Neuron (in vitro differentiated cells): ENCODE results near the gene MCCD1.
A peak's percentile ranks its signal among the peaks of the same experiment; 100 is the strongest.
"Not testable (repeated sequence)": the region's sequence is repeated elsewhere in the genome, so short reads cannot be mapped to it uniquely, and the experiment has no call there.

Experiments
- H2AFZ ChIP-seq: one replicate; pipeline ENCODE4 v1.6.1; 2013; ENCODE audit warnings: low read depth, mild to moderate bottlenecking, inconsistent platforms, low read length, moderate library complexity
- H3K27me3 ChIP-seq: one replicate; pipeline ENCODE4 v1.6.1; 2013; ENCODE audit warnings: low read length; ENCODE audit not compliant: insufficient read depth
- H3K36me3 ChIP-seq: one replicate; pipeline ENCODE4 v1.6.1; 2013; ENCODE audit warnings: low read length; ENCODE audit not compliant: insufficient read depth
- H3K4me1 ChIP-seq: one replicate; pipeline ENCODE4 v1.6.1; 2013; ENCODE audit warnings: low read length; ENCODE audit not compliant: insufficient read depth
- H3K4me3 ChIP-seq: 2 replicates; pipeline ENCODE4 v1.5.1; 2013; ENCODE audit warnings: mild to moderate bottlenecking, low read length, moderate library complexity
- H3K9me3 ChIP-seq: one replicate; pipeline ENCODE4 v1.6.1; 2013; ENCODE audit warnings: low read length

The MCCD1 gene

DNA sequence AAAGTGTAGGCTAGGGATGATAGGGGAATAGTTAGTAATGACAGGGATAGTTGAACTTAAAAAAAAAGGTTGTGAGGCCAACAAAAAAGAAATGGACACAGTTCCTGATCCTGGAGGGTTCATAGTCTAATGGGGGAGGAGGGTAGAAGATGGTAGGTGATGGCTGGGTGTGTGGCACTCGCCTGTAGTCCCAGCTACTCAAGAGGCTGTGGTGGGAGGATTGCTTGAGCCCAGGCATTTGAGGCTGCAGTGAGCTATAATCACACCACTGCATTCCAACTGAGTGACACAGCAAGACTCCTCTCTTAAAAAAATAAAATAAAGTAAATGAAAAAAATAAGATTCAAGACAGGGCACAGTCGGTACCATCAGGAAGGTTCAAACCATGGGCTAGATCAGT is 33.2 kb upstream of the MCCD1 start:
- Histone ChIP-seq H3K4me3 (no peak overlapping the region), H3K36me3 (no peaks in the 10 kb centered on the region), H3K9me3 (no peaks in the 10 kb centered on the region), H2AFZ (no peak overlapping the region), H3K4me1 (peaks cover 15% of the 10 kb centered on the region), H3K27me3 (peaks cover 54% of the 10 kb centered on the region)

DNA sequence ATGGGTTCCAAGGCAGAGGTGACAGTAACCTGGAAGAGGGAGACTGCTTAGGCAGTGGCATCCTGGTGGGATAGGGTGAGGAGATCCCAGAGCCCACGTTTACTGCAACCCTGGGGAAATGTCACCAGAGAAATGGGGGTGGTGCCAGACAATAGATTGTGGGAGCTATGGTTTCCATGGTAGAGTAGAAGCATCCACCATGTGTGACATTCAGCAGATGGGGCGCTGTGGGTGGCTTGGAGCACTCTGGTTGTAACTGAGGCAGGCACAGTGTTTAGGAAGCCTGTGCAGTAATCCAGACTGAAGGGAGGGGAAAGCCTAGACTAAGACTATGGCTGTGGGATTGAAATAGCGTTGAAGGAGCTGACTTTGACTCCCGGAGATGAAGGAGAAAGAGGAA is 31.9 kb upstream of the MCCD1 start:
- not testable (repeated sequence) for H3K9me3 ChIP-seq, H3K36me3 ChIP-seq, H3K4me3 ChIP-seq, H2AFZ ChIP-seq
- H3K4me1 ChIP-seq, result peaks cover 15% of the 10 kb centered on the region
- peaks cover 58% of the 10 kb centered on the region for H3K27me3 ChIP-seq

DNA sequence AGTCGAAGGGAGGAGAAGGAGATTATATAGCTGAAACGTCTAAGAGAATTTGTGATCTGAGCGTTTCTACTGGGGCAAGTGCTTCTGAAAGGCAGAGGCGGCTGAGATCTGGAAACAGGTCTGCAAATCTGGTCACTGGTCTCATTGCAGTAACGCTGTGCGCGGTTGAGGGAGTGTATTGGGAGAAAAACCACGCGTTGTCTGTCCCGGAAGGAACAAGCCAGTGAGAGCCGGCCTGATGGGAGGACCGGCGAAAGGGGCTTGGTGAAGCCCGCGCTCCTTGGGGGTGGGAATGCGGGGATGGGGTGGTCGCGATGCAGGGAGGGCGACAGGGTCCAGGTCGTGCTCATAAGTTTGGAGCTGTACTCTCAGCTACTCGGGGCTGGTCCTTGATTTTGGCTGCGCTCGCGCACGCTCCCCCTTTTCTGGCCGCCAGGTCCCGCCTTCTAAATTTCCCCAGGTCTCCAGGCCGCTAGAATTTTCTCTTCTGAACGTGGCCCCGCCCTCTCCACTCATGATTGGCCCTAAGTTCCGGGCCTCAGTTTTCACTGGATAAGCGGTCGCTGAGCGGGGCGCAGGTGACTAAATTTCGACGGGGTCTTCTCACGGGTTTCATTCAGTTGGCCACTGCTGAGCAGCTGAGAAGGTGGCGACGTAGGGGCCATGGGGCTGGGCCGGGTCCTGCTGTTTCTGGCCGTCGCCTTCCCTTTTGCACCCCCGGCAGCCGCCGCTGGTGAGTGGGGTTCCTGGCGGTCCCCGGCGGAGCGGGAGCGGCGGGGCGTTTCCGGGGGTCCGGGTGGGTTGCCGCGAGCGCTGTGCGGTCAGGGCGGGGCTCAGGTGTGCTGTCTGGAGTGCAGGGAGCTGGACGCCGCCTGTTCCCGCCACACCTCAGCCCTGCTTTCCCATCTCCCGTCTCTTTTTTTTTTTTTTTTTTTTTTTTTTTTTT is 31.0 kb upstream of the MCCD1 start, which contains the start of gene MICB:
Gene MICB, plus strand, starts transcription at position 615 of the 946 bp plus-strand sequence. Its CDS starts 49 bp downstream, at position 664.
- peaks cover 15% of the 10 kb centered on the region for H3K4me1 ChIP-seq
- H2AFZ ChIP-seq, result peak within 1 kb of the TSS; percentile 36
- H3K36me3 ChIP-seq, result no peaks in the 10 kb centered on the region
- peaks cover 62% of the 10 kb centered on the region for H3K27me3 ChIP-seq
- H3K4me3 ChIP-seq, result peak within 1 kb of the TSS; percentile 13
- H3K9me3 ChIP-seq, result peaks cover 2% of the 10 kb centered on the region

DNA sequence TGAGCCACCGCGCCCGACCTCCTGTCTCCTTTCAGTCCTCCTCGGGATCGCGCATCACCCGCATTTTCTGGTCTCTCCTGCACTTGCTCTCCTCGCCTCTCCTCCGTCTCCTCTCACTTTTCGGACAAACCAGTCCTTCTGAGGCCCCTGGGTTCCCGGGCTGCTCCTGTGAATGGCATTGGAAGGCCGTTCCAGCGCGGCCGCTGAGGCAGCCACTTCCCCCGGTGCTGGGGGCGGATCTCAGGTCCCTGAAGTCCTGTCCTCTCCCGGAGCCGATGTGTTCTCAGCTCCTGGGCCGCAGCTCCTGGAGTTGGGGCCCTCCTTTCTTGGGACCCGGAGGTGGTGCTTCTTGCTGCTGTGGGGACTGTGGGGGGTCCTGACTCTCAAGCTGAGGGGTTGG is 30.0 kb upstream of the MCCD1 start:
- Histone ChIP-seq H3K4me3 (no peak overlapping the region), H3K4me1 (peaks cover 15% of the 10 kb centered on the region), H3K9me3 (peaks cover 2% of the 10 kb centered on the region), H3K36me3 (no peaks in the 10 kb centered on the region), H3K27me3 (peaks cover 57% of the 10 kb centered on the region), H2AFZ (no peak overlapping the region)

DNA sequence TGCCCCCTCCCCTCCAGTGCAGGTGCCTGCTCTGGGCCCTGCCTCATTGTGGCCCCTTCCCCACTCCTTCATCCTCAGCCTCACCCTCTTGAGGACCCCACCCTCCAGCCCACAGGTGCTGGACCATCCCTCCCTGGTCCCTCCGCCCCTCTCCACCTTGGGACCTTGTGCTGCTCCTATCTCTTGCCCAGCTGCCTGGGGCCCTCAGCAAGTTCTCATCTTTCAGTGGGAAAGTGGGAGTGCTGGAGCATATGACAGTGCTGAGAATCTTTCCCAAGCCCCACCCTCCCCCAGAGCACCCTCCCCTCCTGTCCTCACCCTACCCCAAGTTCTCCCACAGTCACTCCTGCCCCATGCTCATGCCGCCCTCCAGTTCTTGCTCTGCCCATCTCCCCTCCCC is 29.1 kb upstream of the MCCD1 start:
- H3K36me3 ChIP-seq, result not testable (repeated sequence)

DNA sequence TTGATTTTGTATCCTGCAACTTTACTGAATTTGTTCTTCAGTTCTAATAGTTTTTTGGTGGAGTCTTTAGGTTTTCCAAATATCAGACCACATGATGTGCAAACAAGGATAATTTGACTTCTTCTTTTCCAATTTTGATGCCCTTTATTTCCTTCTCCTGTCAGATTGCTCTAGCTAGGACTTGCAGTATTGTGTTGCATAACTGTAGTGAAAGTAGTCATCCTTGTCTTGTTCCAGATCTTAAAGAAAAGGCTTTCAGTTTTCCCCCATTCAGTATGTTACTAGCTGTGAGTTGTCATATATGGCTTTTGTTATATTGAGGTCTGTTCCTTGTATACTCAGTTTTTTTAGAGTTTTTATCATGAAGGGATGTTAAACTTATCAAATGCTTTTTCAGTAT is 26.2 kb upstream of the MCCD1 start:
- Histone ChIP-seq H3K4me1 (peaks cover 6% of the 10 kb centered on the region), H3K9me3 (peaks cover 4% of the 10 kb centered on the region), H2AFZ (no peak overlapping the region), H3K4me3 (no peak overlapping the region), H3K36me3 (no peaks in the 10 kb centered on the region), H3K27me3 (peaks cover 45% of the 10 kb centered on the region)

More for the DNA sequence above, 29.1 kb upstream of the MCCD1 start:
- not testable (repeated sequence) for H3K9me3 ChIP-seq, H2AFZ ChIP-seq, H3K4me3 ChIP-seq
- H3K27me3 ChIP-seq, result peaks cover 51% of the 10 kb centered on the region
- peaks cover 15% of the 10 kb centered on the region for H3K4me1 ChIP-seq

DNA sequence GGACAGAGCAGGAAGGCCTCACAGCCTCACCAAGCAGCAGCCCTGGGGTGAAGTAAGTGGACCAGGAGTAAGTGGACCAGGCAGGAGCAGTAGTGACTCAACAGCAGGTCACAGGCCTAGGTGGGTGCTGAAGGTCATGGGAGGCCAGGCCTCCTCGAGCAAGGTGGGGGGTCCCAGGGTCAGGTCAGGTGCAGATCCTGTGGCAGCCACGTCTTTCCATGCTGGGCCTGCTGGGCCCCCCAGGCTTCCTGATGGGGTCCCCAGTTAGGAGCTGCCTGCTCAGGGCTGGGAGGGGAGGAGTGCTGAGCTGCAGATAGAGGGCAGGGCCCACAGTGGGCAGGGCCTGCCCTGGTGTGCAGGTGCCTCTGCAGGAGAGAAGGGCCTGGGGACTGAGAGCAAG is 19.7 kb upstream of the MCCD1 start:
- peaks cover 31% of the 10 kb centered on the region for H3K27me3 ChIP-seq
- not testable (repeated sequence) for H3K9me3 ChIP-seq, H3K36me3 ChIP-seq, H2AFZ ChIP-seq, H3K4me1 ChIP-seq, H3K4me3 ChIP-seq

DNA sequence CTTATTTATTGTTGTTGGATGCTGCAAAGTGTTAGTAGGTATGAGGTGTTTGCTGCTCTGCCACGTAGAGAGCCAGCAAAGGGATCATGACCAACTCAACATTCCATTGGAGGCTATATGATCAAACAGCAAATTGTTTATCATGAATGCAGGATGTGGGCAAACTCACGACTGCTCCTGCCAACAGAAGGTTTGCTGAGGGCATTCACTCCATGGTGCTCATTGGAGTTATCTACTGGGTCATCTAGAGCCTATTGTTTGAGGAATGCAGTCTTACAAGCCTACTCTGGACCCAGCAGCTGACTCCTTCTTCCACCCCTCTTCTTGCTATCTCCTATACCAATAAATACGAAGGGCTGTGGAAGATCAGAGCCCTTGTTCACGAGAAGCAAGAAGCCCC is 18.8 kb upstream of the MCCD1 start:
- peaks cover 4% of the 10 kb centered on the region for H3K9me3 ChIP-seq
- H2AFZ ChIP-seq, result no peak overlapping the region
- H3K27me3 ChIP-seq, result peaks cover 30% of the 10 kb centered on the region
- no peaks in the 10 kb centered on the region for H3K36me3 ChIP-seq
- no peaks in the 10 kb centered on the region for H3K4me1 ChIP-seq
- no peak overlapping the region for H3K4me3 ChIP-seq

DNA sequence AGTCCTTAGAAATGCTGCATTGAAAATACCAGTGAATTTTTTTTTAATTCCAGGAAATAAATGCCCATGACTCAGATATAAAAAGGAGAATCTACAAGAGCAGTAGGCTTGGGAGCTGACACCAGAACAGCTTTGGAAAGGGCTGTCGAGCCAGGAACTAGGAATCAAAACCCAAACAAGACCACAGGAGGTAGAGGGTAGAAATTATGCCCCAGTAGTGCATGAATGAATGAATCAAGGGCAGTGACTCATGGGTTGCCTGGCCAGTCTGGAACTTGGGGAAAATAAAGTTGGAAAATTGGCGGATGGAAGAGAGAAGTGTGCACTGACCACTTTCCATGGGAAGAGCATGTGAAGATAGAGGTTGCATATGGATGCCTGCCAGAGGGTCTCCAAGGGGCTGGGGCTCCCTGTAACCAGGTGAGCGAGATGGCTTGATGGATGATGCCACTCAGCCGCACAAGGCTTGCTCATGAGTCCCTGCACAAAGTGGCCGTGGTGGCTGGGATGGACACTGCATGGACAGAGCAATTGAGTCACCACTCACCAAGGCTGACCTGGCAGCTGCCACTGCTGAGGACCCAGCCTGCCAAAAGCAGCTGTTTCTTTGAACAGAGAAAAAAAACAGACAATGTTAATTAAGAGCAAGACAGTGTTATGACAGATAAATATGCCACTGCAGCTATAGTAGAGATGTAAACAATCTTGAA is 15.2 kb upstream of the MCCD1 start:
- H3K36me3 ChIP-seq, result no peaks in the 10 kb centered on the region
- H3K27me3 ChIP-seq, result peaks cover 14% of the 10 kb centered on the region
- H3K9me3 ChIP-seq, result peaks cover 2% of the 10 kb centered on the region
- H3K4me1 ChIP-seq, result no peaks in the 10 kb centered on the region
- no peak overlapping the region for H2AFZ ChIP-seq
- no peak overlapping the region for H3K4me3 ChIP-seq

DNA sequence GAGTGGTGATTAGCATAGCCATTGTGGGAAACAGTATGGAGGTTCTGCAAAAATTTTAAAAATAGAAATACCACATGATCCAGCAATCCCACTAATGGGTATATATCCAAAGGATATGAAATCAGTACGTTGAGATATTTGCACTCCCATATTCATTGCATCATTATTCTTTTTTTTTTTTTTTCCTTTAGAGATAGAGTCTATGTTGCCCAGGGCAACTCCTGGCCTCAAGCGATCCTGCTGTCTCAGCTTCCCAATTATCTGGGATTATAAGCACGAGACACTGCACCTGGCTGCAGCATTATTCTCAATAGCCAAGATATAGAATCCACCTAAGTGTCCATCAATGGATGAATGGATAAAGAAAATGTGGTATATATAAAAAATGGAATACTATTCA is 6.9 kb upstream of the MCCD1 start:
- Histone ChIP-seq H3K36me3 (no peaks in the 10 kb centered on the region), H2AFZ (no peak overlapping the region), H3K9me3 (no peaks in the 10 kb centered on the region), H3K4me1 (no peaks in the 10 kb centered on the region), H3K4me3 (no peak overlapping the region), H3K27me3 (peaks cover 7% of the 10 kb centered on the region)

DNA sequence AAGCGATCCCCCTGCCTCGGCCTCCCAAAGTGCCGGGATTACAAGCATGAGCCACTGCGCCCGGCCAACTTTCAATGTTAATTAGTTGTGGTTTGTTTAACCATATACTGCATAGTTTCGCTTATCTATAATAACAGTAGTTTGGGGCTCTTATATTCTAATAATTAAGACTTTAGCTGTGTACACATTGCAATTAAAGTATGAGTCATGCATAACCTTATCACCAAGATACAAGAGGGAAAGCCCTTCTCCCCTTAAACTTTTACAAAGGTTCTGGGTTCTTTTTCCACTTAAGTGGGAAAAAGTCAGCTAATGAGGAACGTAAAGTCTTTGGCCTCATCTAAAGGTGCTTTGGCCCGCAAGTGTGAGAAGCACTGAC is 3.2 kb upstream of the MCCD1 start:
- peaks cover 7% of the 10 kb centered on the region for H3K36me3 ChIP-seq
- H2AFZ ChIP-seq, result no peak overlapping the region
- H3K4me3 ChIP-seq, result no peak overlapping the region
- H3K4me1 ChIP-seq, result no peaks in the 10 kb centered on the region
- no peaks in the 10 kb centered on the region for H3K27me3 ChIP-seq
- no peaks in the 10 kb centered on the region for H3K9me3 ChIP-seq

DNA sequence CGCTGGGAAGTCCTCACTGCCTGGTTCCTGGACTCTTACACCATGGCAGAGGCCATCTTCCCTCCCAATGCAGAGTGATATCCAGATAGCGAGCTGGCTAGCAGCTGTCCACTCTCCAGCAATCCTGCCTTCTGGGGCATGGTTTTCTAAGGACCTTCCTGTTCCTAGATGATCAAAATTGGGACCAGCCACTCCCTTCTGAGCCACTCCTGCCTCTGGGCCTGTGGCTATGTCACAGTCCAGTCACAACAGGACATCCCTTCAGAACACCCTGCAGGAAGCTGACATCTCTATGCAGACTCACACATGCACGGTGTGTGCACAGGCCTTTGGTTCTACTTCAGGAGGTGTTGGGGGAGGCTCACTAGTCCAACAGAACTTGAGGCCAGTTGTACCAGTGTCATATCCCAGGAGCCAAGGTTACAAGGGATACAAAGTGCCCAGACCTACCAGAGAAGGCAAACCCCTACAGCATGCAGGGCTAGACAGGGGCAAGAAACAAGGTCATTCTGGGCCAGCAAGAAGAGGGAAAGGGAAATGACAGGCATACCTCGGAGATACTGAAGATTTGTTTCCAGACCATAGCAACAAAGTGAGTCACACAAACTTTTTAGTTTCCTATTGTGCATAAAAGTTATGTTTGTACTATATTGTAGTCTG is 2.7 kb upstream of the MCCD1 start:
- no peaks in the 10 kb centered on the region for H3K4me1 ChIP-seq
- H3K36me3 ChIP-seq, result peaks cover 12% of the 10 kb centered on the region
- H3K4me3 ChIP-seq, result no peak overlapping the region
- H2AFZ ChIP-seq, result no peak overlapping the region
- H3K9me3 ChIP-seq, result no peaks in the 10 kb centered on the region
- no peaks in the 10 kb centered on the region for H3K27me3 ChIP-seq

DNA sequence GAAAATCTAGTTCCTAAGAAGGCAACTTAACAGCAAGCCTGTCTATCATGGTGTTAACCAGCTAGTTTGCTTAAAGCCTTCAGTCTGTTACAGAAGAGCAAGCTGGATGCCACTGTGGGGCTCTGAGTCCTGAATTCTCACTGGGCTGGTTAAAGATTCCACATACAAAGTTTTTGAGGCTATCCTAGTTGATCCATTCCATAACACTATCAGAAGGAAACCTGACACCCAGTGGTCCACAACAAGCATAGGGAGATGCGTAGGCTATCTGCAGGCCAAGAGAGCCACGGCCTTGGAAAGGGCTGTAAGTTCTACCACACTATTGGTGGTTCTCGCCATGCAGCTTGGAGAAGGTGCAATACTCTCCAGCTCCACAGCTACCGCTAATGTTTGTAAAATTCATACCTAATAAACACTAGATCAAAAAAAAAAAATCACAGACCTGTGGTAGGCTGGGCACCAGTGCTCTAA is 420 bp upstream of the MCCD1 start:
- no peaks in the 10 kb centered on the region for H3K4me1 ChIP-seq
- peaks cover 34% of the 10 kb centered on the region for H3K36me3 ChIP-seq
- no peak overlapping the region for H2AFZ ChIP-seq
- H3K9me3 ChIP-seq, result no peaks in the 10 kb centered on the region
- no peak overlapping the region for H3K4me3 ChIP-seq
- H3K27me3 ChIP-seq, result no peaks in the 10 kb centered on the region
